ENCODE results near the gene NUDT14. TPM values are rescaled to one million over a fixed set of nuclear protein-coding genes. Genes with fewer than 3 reads are reported as not detected.

NUDT14 gene
- total and polyA plus RNA-seq, 9 donors = 0.68 to 22.5 (median 11.4) TPM

GRCh38 chr14:105178868-105179140, 2.3 kb downstream of the NUDT14 start:
- 89 to 93% (median 92%) methylated on average over 11 of the region's 11 CpGs for WGBS, 3 donors
- intact Hi-C loops (cut with DNase I) = no loop called here

GRCh38 chr14:105178069-105178867, 2.8 kb downstream of the NUDT14 start:
- WGBS, 3 donors = 83 to 87% (median 86%) methylated on average over 19 of the region's 19 CpGs
- no peak overlapping the region for H3K27ac ChIP-seq
- TF ChIP-seq CTCF (IDR thresholded peaks at IDR 0.05) (no peak), POLR2A (IDR thresholded peaks at IDR 0.05) (no peak), EP300 (IDR thresholded peaks at IDR 0.05) (no peak)
- H3K4me1 ChIP-seq (ENCODE audit: insufficient read depth) = peaks cover 2% of the 10 kb centered on the region
- no peaks in the 10 kb centered on the region for H3K36me3 ChIP-seq
- no peaks in the 10 kb centered on the region for H3K9me3 ChIP-seq
- no peak overlapping the region for H3K4me3 ChIP-seq
- no peak for DNase-seq
- intact Hi-C loops (cut with DNase I) = no loop called here
- no peaks in the 10 kb centered on the region for H3K27me3 ChIP-seq

More at GRCh38 chr14:105178868-105179140, 2.3 kb downstream of the NUDT14 start:
- Histone ChIP-seq H3K4me3 (no peak overlapping the region), H3K36me3 (no peaks in the 10 kb centered on the region), H3K27ac (no peak overlapping the region), H3K9me3 (no peaks in the 10 kb centered on the region), H3K4me1 (ENCODE audit: insufficient read depth) (peaks cover 2% of the 10 kb centered on the region), H3K27me3 (no peaks in the 10 kb centered on the region)
- TF ChIP-seq EP300 (IDR thresholded peaks at IDR 0.05) (no peak), CTCF (IDR thresholded peaks at IDR 0.05) (no peak), POLR2A (IDR thresholded peaks at IDR 0.05) (no peak)
- no peak for DNase-seq

GRCh38 chr14:105177082-105177481, 4.0 kb downstream of the NUDT14 start:
- intact Hi-C loops (cut with DNase I) = no loop called here
- TF ChIP-seq POLR2A (IDR thresholded peaks at IDR 0.05) (no peak), EP300 (IDR thresholded peaks at IDR 0.05) (no peak), CTCF (IDR thresholded peaks at IDR 0.05) (no peak)
- no peak overlapping the region for H3K4me3 ChIP-seq
- no peaks in the 10 kb centered on the region for H3K9me3 ChIP-seq
- H3K27me3 ChIP-seq = no peaks in the 10 kb centered on the region
- no peak for DNase-seq
- WGBS, 3 donors = 38 to 68% (median 58%) methylated on average over 8 to 11 of the region's 11 CpGs
- H3K4me1 ChIP-seq (ENCODE audit: insufficient read depth) = peaks cover 2% of the 10 kb centered on the region
- H3K27ac ChIP-seq = no peak overlapping the region
- H3K36me3 ChIP-seq = no peaks in the 10 kb centered on the region

GRCh38 chr14:105176513-105176912, 4.6 kb downstream of the NUDT14 start:
- no peak for DNase-seq
- TF ChIP-seq EP300 (IDR thresholded peaks at IDR 0.05) = no peak
- TF ChIP-seq CTCF (IDR thresholded peaks at IDR 0.05) = no peak
- no peak for TF ChIP-seq POLR2A (IDR thresholded peaks at IDR 0.05)
- Histone ChIP-seq H3K4me3 (no peak overlapping the region), H3K9me3 (no peaks in the 10 kb centered on the region), H3K36me3 (no peaks in the 10 kb centered on the region), H3K4me1 (ENCODE audit: insufficient read depth) (peaks cover 2% of the 10 kb centered on the region), H3K27me3 (no peaks in the 10 kb centered on the region), H3K27ac (no peak overlapping the region)
- intact Hi-C loops (cut with DNase I) = no loop called here
- 68 to 81% (median 79%) methylated on average over 15 of the region's 15 CpGs for WGBS, 3 donors

Data from ovary (tissue), 9 donors.